ENCODE results near the gene ZNF778. TPM values are rescaled to one million over a fixed set of nuclear protein-coding genes. Genes with fewer than 3 reads are reported as not detected.

ZNF778 gene
- total RNA-seq, 4 donors from 2014 or later = 3.4 to 10.7 (median 6.5) TPM

DNA sequence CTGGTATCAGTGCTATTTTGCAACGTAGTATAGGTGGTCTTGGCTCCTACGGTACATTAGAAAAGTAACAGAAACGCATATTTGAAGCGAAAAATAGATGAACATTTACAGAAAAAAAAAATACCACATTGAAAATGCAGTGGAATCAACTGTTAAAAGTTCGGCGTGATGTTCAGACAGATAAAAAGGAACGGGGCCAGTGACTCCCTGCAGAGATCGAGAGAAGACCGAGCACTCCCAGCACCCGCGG is 440 bp upstream of the ZNF778 start:
- peak overlapping the region; percentile 96 to 99 (median 97) for H3K27ac ChIP-seq
- H3K27me3 ChIP-seq = no peaks in the 10 kb centered on the region
- TF ChIP-seq, protein P1, sequence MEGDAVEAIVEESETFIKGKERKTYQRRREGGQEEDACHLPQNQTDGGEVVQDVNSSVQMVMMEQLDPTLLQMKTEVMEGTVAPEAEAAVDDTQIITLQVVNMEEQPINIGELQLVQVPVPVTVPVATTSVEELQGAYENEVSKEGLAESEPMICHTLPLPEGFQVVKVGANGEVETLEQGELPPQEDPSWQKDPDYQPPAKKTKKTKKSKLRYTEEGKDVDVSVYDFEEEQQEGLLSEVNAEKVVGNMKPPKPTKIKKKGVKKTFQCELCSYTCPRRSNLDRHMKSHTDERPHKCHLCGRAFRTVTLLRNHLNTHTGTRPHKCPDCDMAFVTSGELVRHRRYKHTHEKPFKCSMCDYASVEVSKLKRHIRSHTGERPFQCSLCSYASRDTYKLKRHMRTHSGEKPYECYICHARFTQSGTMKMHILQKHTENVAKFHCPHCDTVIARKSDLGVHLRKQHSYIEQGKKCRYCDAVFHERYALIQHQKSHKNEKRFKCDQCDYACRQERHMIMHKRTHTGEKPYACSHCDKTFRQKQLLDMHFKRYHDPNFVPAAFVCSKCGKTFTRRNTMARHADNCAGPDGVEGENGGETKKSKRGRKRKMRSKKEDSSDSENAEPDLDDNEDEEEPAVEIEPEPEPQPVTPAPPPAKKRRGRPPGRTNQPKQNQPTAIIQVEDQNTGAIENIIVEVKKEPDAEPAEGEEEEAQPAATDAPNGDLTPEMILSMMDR (IDR thresholded peaks at IDR 0.05) = no peak
- TF ChIP-seq POLR2A (IDR thresholded peaks at IDR 0.05) = no peak
- H3K36me3 ChIP-seq = peaks cover 1 to 18% (median 8%) of the 10 kb centered on the region in 3 donors
- peaks cover 13 to 38% (median 21%) of the 10 kb centered on the region in 3 donors for H3K4me1 ChIP-seq
- intact Hi-C loops (cut with DNase I) = loop anchor here (5.0 kb wide), 1 partner anchor 390 kb away; no protein-coding TSS in a partner anchor
- DNase-seq = no peak
- H3K4me3 ChIP-seq = peak overlapping the region; percentile 66 to 85 (median 78)
- 1% methylated on average over 10 to 11 of the region's 11 CpGs for WGBS, 2 donors
- no peaks in the 10 kb centered on the region for H3K9me3 ChIP-seq

DNA sequence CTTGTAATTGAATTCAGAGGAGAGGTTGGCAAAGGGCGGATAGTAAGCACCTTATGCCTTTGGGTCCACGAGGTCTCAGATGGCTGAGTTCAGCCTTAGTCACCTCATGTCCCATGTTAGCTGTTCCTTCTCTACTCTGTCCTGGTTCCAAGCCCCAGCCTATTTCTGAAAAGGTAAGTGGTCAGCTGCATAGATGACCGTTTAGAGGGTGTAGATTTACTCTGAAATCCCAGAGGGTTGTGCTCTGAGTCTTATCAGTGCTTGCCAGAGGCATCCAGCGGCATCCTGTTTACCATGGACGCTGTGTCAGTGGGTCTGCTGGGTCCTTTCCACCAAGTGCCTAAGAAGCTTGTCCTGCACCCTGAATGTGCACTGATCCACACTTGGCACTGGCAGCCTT is 1.9 kb downstream of the ZNF778 start:
- Histone ChIP-seq H3K36me3 (peaks cover 3 to 41% (median 28%) of the 10 kb centered on the region in 3 donors), H3K9me3 (no peaks in the 10 kb centered on the region), H3K4me3 (no peak overlapping the region), H3K4me1 (peaks cover 13 to 38% (median 21%) of the 10 kb centered on the region in 3 donors), H3K27me3 (no peaks in the 10 kb centered on the region), H3K27ac (no peak overlapping the region)
- TF ChIP-seq, protein P1 (IDR thresholded peaks at IDR 0.05) = no peak
- no peak for TF ChIP-seq POLR2A (IDR thresholded peaks at IDR 0.05)
- no peak for DNase-seq
- 73 to 76% methylated on average over 5 of the region's 5 CpGs for WGBS, 2 donors
- intact Hi-C loops (cut with DNase I) = loop anchor here (5.0 kb wide), 1 partner anchor 392 kb away; no protein-coding TSS in a partner anchor

DNA sequence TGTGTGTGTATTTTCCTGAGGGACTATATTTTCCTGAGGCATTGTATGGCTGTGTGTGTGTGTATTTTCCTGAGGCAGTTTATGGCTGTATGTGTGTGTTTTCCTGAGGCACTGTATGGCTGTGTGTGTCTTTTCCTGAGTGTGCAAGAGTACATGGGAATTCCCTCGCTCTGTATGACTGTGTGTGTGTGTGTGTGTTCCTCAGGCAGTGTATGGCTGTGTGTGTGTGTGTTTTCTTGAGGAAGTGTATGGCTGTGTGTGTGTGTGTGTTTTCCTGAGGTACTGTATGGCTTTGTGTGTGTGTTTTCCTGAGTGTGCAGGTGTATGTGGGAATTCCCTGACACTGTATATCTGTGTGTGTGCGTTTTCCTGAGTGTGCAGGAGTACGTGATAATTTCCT is 4.1 kb downstream of the ZNF778 start:
- intact Hi-C loops (cut with DNase I) = no loop called here
- H3K36me3 ChIP-seq = peaks cover 11 to 63% (median 33%) of the 10 kb centered on the region in 3 donors
- peaks cover 0 to 2% (median 0%) of the 10 kb centered on the region in 3 donors for H3K9me3 ChIP-seq
- H3K4me1 ChIP-seq = peaks cover 12 to 22% (median 15%) of the 10 kb centered on the region in 3 donors
- TF ChIP-seq, protein P1 (IDR thresholded peaks at IDR 0.05) = no peak
- H3K27ac ChIP-seq = no peak overlapping the region
- H3K4me3 ChIP-seq = no peak overlapping the region
- DNase-seq = no peak
- H3K27me3 ChIP-seq = no peaks in the 10 kb centered on the region
- 80 to 100% methylated on average over 2 to 3 of the region's 3 CpGs for WGBS, 2 donors

DNA sequence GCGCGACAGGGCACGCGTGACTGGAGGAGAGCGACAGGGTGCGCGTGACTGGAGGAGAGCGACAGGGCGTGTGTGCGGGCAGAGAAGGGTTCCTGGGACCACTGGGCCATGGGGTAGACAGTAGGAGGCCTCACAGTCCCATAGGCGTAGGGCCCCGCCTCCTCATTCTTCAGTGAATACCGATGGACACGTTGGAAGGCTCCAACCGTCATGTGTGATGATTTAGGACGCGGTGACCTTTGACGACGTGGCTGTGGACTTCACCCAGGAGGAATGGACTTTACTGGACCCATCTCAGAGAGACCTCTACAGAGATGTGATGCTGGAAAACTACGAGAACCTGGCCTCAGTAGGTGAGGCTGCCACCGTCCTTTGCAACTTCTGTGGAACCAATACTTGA is 5.4 kb downstream of the ZNF778 start:
- TF ChIP-seq, protein P1 (IDR thresholded peaks at IDR 0.05) = no peak
- no peak for TF ChIP-seq POLR2A (IDR thresholded peaks at IDR 0.05)
- WGBS, 2 donors = 92 to 94% methylated on average over 16 to 19 of the region's 21 CpGs
- H3K36me3 ChIP-seq = peaks cover 24 to 76% (median 46%) of the 10 kb centered on the region in 3 donors
- no peaks in the 10 kb centered on the region for H3K27me3 ChIP-seq
- peaks cover 7 to 16% (median 15%) of the 10 kb centered on the region in 3 donors for H3K4me1 ChIP-seq
- no peak overlapping the region for H3K27ac ChIP-seq
- H3K4me3 ChIP-seq = no peak overlapping the region
- peaks cover 0 to 3% (median 0%) of the 10 kb centered on the region in 3 donors for H3K9me3 ChIP-seq
- no peak for DNase-seq
- intact Hi-C loops (cut with DNase I) = no loop called here

DNA sequence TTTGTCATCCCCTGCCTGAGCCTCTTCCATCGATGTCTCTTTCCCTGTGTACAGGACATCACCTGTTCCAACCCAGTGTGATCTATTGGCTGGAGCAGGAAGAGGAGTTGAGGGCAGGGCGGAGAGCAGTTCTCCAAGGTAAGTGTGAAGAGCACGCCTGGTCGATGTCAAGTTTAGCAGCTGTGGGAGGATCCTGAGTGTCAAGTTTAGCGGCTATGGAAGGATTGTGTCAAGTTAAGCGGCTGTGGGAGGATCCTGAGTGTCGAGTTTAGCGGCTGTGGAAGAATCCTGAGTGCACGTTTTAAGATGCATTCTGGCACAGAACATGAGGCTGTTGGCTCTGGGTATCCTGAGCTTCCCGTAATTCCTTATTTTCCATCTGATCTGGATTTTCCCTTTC is 7.2 kb downstream of the ZNF778 start:
- Histone ChIP-seq H3K4me1 (no peaks in the 10 kb centered on the region), H3K36me3 (peaks cover 31 to 93% (median 46%) of the 10 kb centered on the region in 3 donors), H3K27ac (no peak overlapping the region), H3K27me3 (no peaks in the 10 kb centered on the region), H3K4me3 (no peak overlapping the region), H3K9me3 (peaks cover 0 to 3% (median 0%) of the 10 kb centered on the region in 3 donors)
- DNase-seq = no peak
- intact Hi-C loops (cut with DNase I) = no loop called here
- TF ChIP-seq, protein P1 (IDR thresholded peaks at IDR 0.05) = no peak
- no peak for TF ChIP-seq POLR2A (IDR thresholded peaks at IDR 0.05)
- WGBS, 2 donors = 92 to 96% methylated on average over 8 to 9 of the region's 10 CpGs
